Loucy (cell line): ENCODE measurements around the gene FMO5.

Experiments
- EZH2phosphoT487 ChIP-seq: fragments of 200-600 bp; IDR thresholded peaks from 2 replicates; pipeline ENCODE4 v1.6.1; 2018; ENCODE audit warnings: antibody characterized with exemption, mild to moderate bottlenecking, moderate library complexity, borderline replicate concordance
- TF ChIP-seq, protein P1 (sequence below): fragments of 200-600 bp; sonication (generic); conservative IDR thresholded peaks from 2 replicates; pipeline ENCODE4 v1.5.1; 2014; ENCODE audit warnings: mild to moderate bottlenecking, antibody characterized with exemption, low read length

DNA sequence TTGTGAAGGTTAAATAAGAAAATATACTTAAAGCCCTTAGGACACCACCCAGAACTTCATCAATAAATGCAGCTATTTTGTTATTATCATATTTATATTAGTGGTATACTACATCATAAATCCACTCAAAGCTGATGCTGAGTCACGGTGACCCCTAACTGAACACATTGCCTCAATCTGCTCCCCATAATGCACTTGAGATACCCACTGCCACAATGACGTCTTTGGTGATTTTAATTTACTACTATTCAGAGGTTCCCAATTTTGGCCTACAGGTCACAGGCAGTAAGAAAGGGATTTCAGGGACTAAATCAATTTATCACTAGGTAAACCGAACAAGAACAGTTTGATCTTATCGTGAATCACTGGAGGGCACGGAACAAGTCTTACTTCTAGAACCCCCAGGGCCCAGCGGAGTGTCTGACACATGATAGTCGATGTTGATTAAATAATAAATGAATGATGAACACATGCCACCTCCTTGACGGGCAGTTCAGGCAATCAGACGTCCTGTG, 16.9 kb upstream of the FMO5 start:
- TF ChIP-seq, protein P1, sequence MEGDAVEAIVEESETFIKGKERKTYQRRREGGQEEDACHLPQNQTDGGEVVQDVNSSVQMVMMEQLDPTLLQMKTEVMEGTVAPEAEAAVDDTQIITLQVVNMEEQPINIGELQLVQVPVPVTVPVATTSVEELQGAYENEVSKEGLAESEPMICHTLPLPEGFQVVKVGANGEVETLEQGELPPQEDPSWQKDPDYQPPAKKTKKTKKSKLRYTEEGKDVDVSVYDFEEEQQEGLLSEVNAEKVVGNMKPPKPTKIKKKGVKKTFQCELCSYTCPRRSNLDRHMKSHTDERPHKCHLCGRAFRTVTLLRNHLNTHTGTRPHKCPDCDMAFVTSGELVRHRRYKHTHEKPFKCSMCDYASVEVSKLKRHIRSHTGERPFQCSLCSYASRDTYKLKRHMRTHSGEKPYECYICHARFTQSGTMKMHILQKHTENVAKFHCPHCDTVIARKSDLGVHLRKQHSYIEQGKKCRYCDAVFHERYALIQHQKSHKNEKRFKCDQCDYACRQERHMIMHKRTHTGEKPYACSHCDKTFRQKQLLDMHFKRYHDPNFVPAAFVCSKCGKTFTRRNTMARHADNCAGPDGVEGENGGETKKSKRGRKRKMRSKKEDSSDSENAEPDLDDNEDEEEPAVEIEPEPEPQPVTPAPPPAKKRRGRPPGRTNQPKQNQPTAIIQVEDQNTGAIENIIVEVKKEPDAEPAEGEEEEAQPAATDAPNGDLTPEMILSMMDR, result no peak
- no peak for TF ChIP-seq EZH2phosphoT487
